Left cardiac atrium (tissue), 2 donors: Measurements from ENCODE around the gene RNF19B. TPM values are rescaled to one million over a fixed set of nuclear protein-coding genes. Genes with fewer than 3 reads are reported as not detected.

ENCODE experiments used
- total RNA-seq, 2 donors: library from RNA; stranded (reverse); fragmentation: NEBNext Ultra II Directional; extraction: Animal tissue kit (Norgen Biotek cat#: 25700); gene quantifications; one replicate each; pipeline ENCODE4 v1.2.1, GENCODE V29; 2021
- donor health status: DM: no; HTN: yes; CAD: no; lungs with severe emphysema.
- donor health status: DM: yes; HTN: yes; CAD: no.

RNF19B gene
- total RNA-seq, 2 donors from 2014 or later = 10.7 to 12.8 TPM

Other genes starting within 250 kb of the RNF19B start
- gene YARS1, start 147.5 kb downstream of the RNF19B start, total RNA-seq = 10 to 100 TPM; 36.7 to 70.0 TPM
- 10 to 100 TPM; 16.2 to 17.5 TPM for gene S100PBP, start 147.2 kb downstream of the RNF19B start, total RNA-seq
- gene FNDC5, start 93.9 kb downstream of the RNF19B start, total RNA-seq = 10 to 100 TPM; 74.3 to 92.5 TPM
- not detected for gene HPCA, start 78.3 kb downstream of the RNF19B start, total RNA-seq
- gene TMEM54, start 63.4 kb downstream of the RNF19B start, total RNA-seq = 10 to 100 TPM; 11.4 to 11.5 TPM
- gene AK2, start 72.1 kb upstream of the RNF19B start, total RNA-seq = 100 to 1,000 TPM; 121 to 142 TPM
- gene AZIN2, start 116.3 kb upstream of the RNF19B start, total RNA-seq = 1 to 10 TPM; 1.8 to 2.6 TPM
- 1 to 10 TPM; 2.4 to 2.8 TPM for gene TRIM62, start 217.2 kb upstream of the RNF19B start, total RNA-seq